OCI-LY3 (cell line): ENCODE measurements around the gene PMFBP1.

Experiments used
- H2AFZ ChIP-seq: fragments of 200-600, 300-600 bp; shearing (Covaris generic); 2 replicates; pipeline ENCODE4 v1.6.0; 2014; ENCODE audit warnings: antibody characterized with exemption, low read depth, low read length
- H3K27ac ChIP-seq: fragments of 200-600, 300-600 bp; sonication (generic); 2 replicates; pipeline ENCODE4 v1.5.1; 2014; ENCODE audit warnings: mild to moderate bottlenecking, low read length, moderate library complexity, mixed read lengths
- H3K27me3 ChIP-seq: fragments of 200-600, 300-600 bp; sonication (generic); 2 replicates; pipeline ENCODE4 v1.6.1; 2014; ENCODE audit warnings: low read depth, low read length, mixed read lengths
- H3K36me3 ChIP-seq: fragments of 200-600, 300-600 bp; sonication (generic); replicated peaks from 2 replicates; pipeline ENCODE3; 2014; ENCODE audit warnings: low read depth, low read length, mixed read lengths
- H3K4me1 ChIP-seq: fragments of 300-600, 200-600 bp; sonication (generic); 2 replicates; pipeline ENCODE4 v1.6.1; 2014; ENCODE audit warnings: low read length, mixed read lengths
- H3K4me2 ChIP-seq: fragments of 200-600, 300-600 bp; sonication (generic); 2 replicates; pipeline ENCODE4 v1.6.1; 2014; ENCODE audit warnings: low read length, mixed read lengths
- H3K4me3 ChIP-seq: fragments of 300-600, 200-600 bp; sonication (generic); 2 replicates; pipeline ENCODE4 v1.5.1; 2014; ENCODE audit warnings: antibody characterized with exemption, mild to moderate bottlenecking, low read length, moderate library complexity
- H3K79me2 ChIP-seq: fragments of 300-600, 200-600 bp; shearing (Covaris generic); 2 replicates; pipeline ENCODE4 v1.6.1; 2014; ENCODE audit warnings: mild to moderate bottlenecking, low read length, mixed read lengths
- H3K9ac ChIP-seq: fragments of 300-600, 200-600 bp; shearing (Covaris generic); 2 replicates; pipeline ENCODE4 v1.6.0; 2014; ENCODE audit warnings: mild to moderate bottlenecking, low read length, moderate library complexity
- H3K9me3 ChIP-seq: fragments of 200-600, 300-600 bp; shearing (Covaris generic); 2 replicates; pipeline ENCODE4 v1.6.1; 2014; ENCODE audit warnings: low read length, mixed read lengths; ENCODE audit not compliant: insufficient read depth
- H4K20me1 ChIP-seq: fragments of 200-600, 300-600 bp; sonication (generic); 2 replicates; pipeline ENCODE4 v1.6.1; 2016; ENCODE audit warnings: low read length, mixed read lengths; ENCODE audit not compliant: insufficient read depth
- CTCF ChIP-seq: fragments of 200-600, 300-600 bp; sonication (generic); IDR thresholded peaks from 2 replicates; pipeline ENCODE4 v1.5.1; 2014; ENCODE audit warnings: antibody characterized with exemption, low read length, low read depth
- EZH2phosphoT487 ChIP-seq: fragments of 200-600 bp; shearing (Covaris generic); IDR thresholded peaks from 2 replicates; pipeline ENCODE4 v1.6.1; 2018; ENCODE audit warnings: antibody characterized with exemption, mixed run types, low read depth

The PMFBP1 gene

DNA sequence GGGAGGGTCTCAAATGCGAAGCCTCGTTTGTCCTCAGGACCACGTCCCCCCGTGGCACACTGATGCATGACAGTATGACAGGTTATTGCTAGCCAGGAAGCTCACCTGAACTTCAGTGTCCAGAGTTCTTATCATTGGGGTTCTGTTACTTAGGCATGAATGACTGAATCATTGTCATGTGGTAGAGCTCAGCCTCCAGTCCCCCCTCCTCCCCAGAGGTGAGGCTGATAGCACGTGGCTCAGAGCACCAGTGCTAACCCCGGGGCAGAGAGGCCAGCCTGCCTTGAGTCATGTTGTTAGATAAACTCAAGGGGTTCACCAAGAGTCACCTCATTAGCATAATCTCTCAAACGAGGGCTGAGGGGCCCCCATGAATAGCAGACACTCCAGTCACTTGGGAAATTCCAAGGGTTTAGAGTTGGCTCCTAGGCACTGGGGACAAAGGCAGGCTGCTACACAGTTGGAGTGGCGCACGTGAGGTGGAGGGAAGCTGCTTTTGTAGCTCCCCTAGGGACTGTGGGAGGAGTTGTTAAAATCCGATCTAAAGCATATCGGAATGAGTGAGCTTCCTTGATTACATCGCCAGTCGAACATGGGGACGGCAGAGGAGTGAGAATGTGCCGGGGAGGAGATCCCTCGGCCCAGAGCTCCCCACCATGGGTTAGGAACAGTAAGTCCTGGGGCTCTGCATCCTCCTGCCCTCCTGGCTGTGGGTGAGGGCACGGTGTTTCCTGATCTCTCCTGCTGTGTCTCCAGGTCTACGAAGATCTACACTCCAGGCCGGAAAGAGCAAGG is 60.1 kb downstream of the PMFBP1 start:
- TF ChIP-seq EZH2phosphoT487 (no peak), CTCF (no peak)
- Histone ChIP-seq H3K9me3 (no peaks in the 10 kb centered on the region), H3K27me3 (no peaks in the 10 kb centered on the region), H3K4me1 (no peaks in the 10 kb centered on the region), H3K27ac (no peak overlapping the region), H3K4me2 (no peak overlapping the region), H3K79me2 (no peaks in the 10 kb centered on the region), H3K9ac (no peak overlapping the region), H4K20me1 (no peaks in the 10 kb centered on the region), H3K36me3 (peaks cover 40% of the 10 kb centered on the region), H3K4me3 (no peak overlapping the region), H2AFZ (no peak overlapping the region)

DNA sequence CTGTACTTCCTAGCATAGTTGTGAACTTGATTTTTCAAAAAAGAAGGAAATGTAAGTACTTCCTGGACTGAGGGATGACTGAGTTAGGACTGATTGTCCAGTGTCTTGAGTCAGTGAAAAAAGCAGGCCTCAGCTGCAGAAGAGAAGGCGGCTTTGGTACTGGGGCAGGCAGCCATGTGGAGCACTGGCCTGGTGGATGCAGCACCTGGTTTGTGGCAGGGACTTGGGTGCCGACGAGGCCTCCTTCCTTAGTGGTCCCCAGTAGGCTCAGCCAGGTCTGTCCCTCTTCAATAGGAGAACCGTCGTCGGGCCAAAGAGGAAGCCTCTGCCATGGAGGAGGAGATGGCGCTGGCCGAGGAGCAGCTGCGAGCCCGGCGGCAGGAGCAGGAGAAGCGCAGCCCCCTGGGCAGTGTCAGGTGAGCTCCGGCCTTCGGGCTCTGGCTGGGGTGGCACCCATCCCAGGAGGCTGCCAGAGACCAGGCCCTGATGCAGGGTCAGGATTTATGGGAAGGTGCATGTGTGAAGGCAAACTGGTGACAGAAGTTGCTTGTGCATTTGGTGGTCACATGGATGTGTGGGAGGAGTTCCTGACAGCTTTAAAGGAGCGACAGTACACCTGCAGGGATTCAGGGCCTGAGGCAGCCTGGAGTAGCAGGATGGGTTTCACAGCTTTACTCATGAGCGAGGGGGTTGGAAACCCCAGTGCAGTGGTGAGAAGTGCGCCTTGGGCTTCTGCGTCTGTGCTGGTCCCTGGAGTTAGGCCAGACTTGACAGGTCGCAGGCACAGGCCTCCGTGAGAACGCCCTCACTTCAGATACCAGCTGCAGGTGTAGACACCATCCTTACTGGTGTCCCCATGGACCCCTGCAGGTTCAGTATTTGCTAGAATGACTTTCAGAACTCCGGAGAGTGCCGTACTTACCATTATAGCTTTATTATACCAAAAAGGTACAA is 61.0 kb downstream of the PMFBP1 start:
- Histone ChIP-seq H3K27ac (no peak overlapping the region), H3K27me3 (no peaks in the 10 kb centered on the region), H3K4me2 (no peak overlapping the region), H3K4me3 (no peak overlapping the region), H3K36me3 (peaks cover 47% of the 10 kb centered on the region), H3K9me3 (no peaks in the 10 kb centered on the region), H2AFZ (no peak overlapping the region), H3K9ac (no peak overlapping the region), H4K20me1 (no peaks in the 10 kb centered on the region), H3K4me1 (no peaks in the 10 kb centered on the region), H3K79me2 (no peaks in the 10 kb centered on the region)
- no peak for TF ChIP-seq CTCF
- no peak for TF ChIP-seq EZH2phosphoT487

GRCh38 chr16:72109966-72110530 is 61.9 kb downstream of the PMFBP1 start:
- Histone ChIP-seq H3K4me1 (no peaks in the 10 kb centered on the region), H3K9ac (no peak overlapping the region), H3K27me3 (no peaks in the 10 kb centered on the region), H3K79me2 (no peaks in the 10 kb centered on the region), H3K4me2 (no peak overlapping the region), H3K4me3 (no peak overlapping the region), H4K20me1 (no peaks in the 10 kb centered on the region), H3K9me3 (no peaks in the 10 kb centered on the region), H2AFZ (no peak overlapping the region), H3K36me3 (peaks cover 55% of the 10 kb centered on the region), H3K27ac (no peak overlapping the region)
- TF ChIP-seq EZH2phosphoT487 (no peak), CTCF (no peak)

DNA sequence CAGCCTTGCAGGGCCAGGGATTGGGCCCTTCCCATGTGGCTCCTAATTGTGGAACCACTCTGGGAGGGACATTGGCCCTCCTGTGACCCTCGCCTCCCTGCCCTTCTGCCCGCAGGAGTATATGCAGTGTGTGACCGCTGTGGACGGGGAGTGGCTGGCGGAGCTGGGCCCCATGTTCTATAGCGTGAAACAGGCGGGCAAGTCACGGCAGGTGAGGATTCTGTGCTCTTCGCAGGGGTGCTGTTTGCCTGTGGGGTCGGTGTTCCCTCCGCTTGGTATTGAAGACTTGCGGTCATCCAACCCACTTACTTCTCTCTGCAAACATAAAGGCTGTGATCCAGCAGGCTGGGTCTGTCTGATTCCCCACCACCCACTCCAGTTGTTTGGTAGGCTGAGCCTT is 62.7 kb downstream of the PMFBP1 start:
- H3K9me3 ChIP-seq, result no peaks in the 10 kb centered on the region
- H3K36me3 ChIP-seq, result peaks cover 61% of the 10 kb centered on the region
- no peaks in the 10 kb centered on the region for H4K20me1 ChIP-seq
- no peak overlapping the region for H3K9ac ChIP-seq
- H2AFZ ChIP-seq, result no peak overlapping the region
- H3K4me3 ChIP-seq, result no peak overlapping the region
- no peaks in the 10 kb centered on the region for H3K27me3 ChIP-seq
- H3K79me2 ChIP-seq, result no peaks in the 10 kb centered on the region
- H3K4me2 ChIP-seq, result no peak overlapping the region
- H3K27ac ChIP-seq, result no peak overlapping the region
- TF ChIP-seq CTCF, result no peak
- TF ChIP-seq EZH2phosphoT487, result no peak
- no peaks in the 10 kb centered on the region for H3K4me1 ChIP-seq
